CD4-positive, alpha-beta T cell treated with Interleukin-10 for 1 hour (primary cell): ENCODE results near the gene CHN2.
"Not testable (repeated sequence)": the region's sequence is repeated elsewhere in the genome, so short reads cannot be mapped to it uniquely, and the experiment has no call there.

Experiments used
- DNase-seq: peaks from one replicate; pipeline ENCODE4 v3.0.0-alpha.2; 2020

CHN2 gene

DNA sequence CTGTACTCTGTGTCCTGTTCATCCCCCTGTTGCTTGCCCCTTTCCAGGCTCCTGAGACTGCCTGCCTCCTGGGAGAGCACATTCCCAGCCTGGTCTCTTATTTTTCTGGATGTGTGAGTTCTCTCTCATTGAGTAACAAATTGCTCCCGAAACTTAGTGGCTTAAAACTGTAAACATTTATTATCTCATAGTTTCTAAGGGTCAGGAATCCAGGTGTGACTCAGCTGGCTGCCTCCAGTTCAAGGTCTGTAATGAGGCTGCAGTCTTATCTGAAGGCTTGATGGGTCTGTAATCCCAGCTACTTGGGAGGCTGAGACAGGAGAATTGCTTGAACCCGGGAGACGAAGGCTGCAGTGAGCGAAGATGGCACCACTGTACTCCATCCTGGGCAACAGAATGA lies 315.5 kb downstream of the CHN2 start:
- no peak for DNase-seq

DNA sequence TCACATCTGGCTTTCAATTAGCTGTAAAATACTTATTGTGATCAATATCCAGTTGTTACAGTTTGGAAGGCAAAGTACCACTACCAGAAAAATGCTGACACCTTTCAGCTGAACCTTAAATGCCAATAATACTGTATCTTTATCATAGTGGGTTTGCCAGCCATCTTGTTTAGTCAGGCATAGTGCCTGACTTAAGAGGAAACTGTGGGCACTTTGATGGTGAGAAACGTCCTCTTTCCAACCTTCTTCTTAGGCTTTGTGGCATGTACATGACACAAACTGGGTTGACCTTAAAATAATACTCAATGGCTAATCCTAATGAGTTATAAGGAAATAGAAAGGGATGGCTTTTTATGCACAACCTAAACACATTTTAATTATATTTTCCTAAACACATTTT lies 316.8 kb downstream of the CHN2 start:
- DNase-seq, result no peak

DNA sequence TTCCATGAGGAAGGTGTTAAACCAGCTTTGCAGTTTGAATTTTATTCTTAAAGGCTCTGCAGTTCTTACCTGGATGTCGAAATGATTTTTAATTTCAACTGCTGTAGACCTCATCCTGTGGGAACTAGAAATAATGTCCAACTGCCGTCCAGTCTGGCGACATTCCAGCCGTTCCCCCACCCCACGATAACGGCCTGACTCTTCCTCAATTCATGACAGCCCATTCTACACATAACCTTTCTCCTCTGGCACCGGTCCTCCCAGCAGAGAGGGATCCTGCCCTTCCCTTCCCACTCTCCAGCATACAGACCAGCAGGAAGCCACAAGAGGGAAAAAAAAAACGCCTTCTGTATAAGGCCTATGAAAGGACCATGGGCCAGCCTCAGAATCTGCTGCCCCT lies 317.3 kb downstream of the CHN2 start:
- DNase-seq, result no peak

DNA sequence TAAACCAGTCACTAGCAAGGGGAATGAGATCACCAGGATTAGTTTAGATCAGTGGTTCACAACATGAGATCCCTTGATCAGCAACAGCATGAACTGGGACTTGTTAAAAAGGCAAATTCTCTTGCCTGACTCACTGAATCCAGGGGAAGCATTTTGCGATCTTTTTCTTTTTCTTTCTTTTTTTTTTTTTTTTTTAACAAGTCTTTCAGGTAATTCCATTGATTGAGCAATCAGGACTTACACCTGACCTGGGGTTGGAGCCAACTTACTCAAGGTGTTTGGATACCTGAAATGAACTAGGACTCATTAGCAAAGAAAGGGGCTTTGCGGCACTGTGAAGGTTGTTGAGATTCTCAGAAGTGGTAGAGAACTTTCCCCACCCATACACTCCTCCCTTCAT lies 321.9 kb downstream of the CHN2 start:
- DNase-seq, result no peak

DNA sequence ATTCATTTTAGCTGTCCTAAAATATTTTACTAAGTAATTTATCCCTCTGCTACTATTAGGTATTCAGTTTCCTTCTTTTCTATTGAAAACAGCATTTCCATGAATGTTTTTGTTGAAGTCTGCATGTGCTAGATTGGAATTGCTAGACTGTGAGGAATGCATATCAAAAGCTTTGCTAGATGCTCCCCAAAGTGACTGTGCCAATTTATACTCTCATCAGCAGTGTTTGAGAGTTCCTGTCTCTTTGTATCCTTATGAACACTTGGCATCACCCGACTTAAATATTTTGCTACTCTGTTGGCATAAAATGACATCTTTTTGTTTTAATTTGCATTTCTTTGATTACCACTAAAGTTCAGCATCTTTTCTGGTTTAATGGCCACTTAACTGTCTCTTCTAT lies 324.0 kb downstream of the CHN2 start:
- DNase-seq, result no peak

DNA sequence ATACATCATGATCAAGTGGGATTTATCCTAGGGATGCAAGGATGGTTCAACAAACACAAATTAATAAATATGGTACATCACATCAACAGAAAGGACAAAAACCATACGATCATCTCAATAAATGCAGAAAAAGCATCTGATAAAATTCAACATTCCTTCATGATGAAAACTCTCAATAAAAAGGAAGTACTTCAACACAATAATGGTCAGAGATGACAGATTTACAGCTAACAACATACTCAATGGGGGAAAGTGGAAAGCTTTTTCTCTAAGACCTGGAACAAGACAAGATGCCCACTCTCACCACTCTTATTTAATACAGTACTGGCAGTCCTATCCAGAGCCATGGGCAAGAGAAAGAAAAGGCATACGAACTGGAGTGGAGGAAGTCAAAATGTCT lies 329.2 kb downstream of the CHN2 start:
- no peak for DNase-seq

DNA sequence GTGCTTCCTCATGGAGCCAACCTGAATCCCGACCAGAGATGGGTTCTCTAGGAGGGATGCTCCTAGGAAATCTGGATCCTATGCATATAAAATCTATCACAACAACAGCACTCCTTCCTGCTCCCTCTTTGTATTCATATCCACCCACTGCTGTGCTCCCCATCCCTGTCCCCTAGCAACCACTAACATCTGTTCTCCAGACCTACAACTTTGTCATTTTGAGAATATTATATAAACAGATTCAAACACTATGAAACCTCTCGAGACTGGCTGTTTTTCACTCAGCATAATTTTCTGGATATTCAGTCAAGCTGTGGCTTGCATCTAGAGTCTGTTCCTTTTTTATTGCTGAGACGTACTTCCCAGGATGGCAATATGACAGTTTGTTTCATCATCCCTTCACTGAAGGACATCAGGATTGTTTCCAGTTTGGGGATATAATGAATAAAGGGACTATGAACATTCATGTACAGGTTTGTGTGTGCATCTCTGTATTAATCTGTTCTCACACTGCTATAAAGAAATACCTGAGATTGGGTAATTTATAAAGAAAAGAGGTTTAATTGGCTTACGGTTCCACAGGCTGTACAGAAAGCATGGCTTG lies 333.0 kb downstream of the CHN2 start:
- no peak for DNase-seq

DNA sequence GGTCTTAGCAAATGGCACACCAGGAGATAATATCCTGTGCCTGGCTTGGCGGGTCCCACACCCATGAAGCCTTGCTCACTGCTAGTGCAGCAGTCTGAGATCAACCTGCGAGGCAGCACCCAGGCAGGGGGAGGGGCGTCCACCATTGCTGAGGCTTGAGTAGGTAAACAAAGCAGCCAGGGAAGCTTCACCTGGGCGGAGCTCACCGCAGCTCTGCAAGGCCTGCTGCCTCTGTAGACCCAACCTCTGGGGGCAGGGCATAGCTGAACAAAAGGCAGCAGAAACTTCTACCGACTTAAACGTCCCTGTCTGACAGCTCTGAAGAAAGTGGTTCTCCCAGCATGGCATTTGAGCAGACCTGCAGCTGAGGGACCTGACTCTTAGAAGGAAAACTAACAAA lies 334.0 kb downstream of the CHN2 start:
- not testable (repeated sequence) for DNase-seq
